RCC 7860 (cell line): ENCODE measurements around the gene RCAN2.
"Not testable (repeated sequence)": the region's sequence is repeated elsewhere in the genome, so short reads cannot be mapped to it uniquely, and the experiment has no call there.

Experiments
- DNase-seq: peaks from one replicate; pipeline ENCODE4 v3.0.0-alpha.2; 2015; ENCODE audit warnings: low spot score
- FAIRE-seq: peaks from 2 replicates; lab custom pipeline; 2012; peaks lifted over from hg19 to GRCh38; lab: Jason Lieb, UNC

The RCAN2 gene

GRCh38 chr6:46393161-46393939 is 97.9 kb downstream of the RCAN2 start:
- FAIRE-seq (no peak), DNase-seq (no peak)

GRCh38 chr6:46392294-46392693 is 99.0 kb downstream of the RCAN2 start:
- FAIRE-seq (no peak), DNase-seq (no peak)

GRCh38 chr6:46390153-46390876 is 100.9 kb downstream of the RCAN2 start:
- no peak for FAIRE-seq

GRCh38 chr6:46387728-46388127 is 103.5 kb downstream of the RCAN2 start:
- FAIRE-seq, DNase-seq: not testable (repeated sequence)

More at GRCh38 chr6:46390153-46390876, 100.9 kb downstream of the RCAN2 start:
- no peak for DNase-seq

- FAIRE-seq (no peak), DNase-seq (no peak)
These were observed 109.7 kb downstream of the RCAN2 start for GRCh38 chr6:46381579-46381978.

GRCh38 chr6:46381057-46381456 is 110.2 kb downstream of the RCAN2 start:
- FAIRE-seq (no peak), DNase-seq (no peak)

GRCh38 chr6:46380152-46380807 is 111.0 kb downstream of the RCAN2 start:
- DNase-seq (no peak), FAIRE-seq (no peak)

- FAIRE-seq (no peak), DNase-seq (no peak)
These were observed 112.3 kb downstream of the RCAN2 start for GRCh38 chr6:46378882-46379416.

GRCh38 chr6:46378161-46378881 is 112.9 kb downstream of the RCAN2 start:
- no peak for FAIRE-seq
- no peak for DNase-seq

GRCh38 chr6:46377209-46377608 is 114.0 kb downstream of the RCAN2 start:
- DNase-seq (no peak), FAIRE-seq (no peak)

GRCh38 chr6:46376562-46377061 is 114.6 kb downstream of the RCAN2 start:
- FAIRE-seq (no peak), DNase-seq (no peak)

- FAIRE-seq (no peak), DNase-seq (no peak)
These were observed 120.6 kb downstream of the RCAN2 start for GRCh38 chr6:46370622-46371021.

GRCh38 chr6:46368169-46368536 is 123.1 kb downstream of the RCAN2 start:
- DNase-seq, result no peak
- no peak for FAIRE-seq

- no peak for FAIRE-seq
These were observed 123.7 kb downstream of the RCAN2 start for GRCh38 chr6:46367354-46368168.

GRCh38 chr6:46366190-46366900 is 124.9 kb downstream of the RCAN2 start:
- no peak for DNase-seq
- FAIRE-seq, result no peak

More at GRCh38 chr6:46367354-46368168, 123.7 kb downstream of the RCAN2 start:
- DNase-seq, result no peak

- FAIRE-seq (no peak), DNase-seq (no peak)
These were observed 133.7 kb downstream of the RCAN2 start for GRCh38 chr6:46357591-46357990.

GRCh38 chr6:46356543-46356942 is 134.7 kb downstream of the RCAN2 start:
- DNase-seq (no peak), FAIRE-seq (no peak)

- no peak for FAIRE-seq
- DNase-seq, result no peak
These were observed 137.7 kb downstream of the RCAN2 start for GRCh38 chr6:46353528-46353927.
